GM10266 (cell line): ENCODE measurements around the gene KAT2A.
"Not testable (repeated sequence)": the region's sequence is repeated elsewhere in the genome, so short reads cannot be mapped to it uniquely, and the experiment has no call there.

Experiments used
- DNase-seq: peaks from one replicate; pipeline ENCODE4 v3.0.0; 2012; ENCODE audit errors: extremely low spot score
- CTCF ChIP-seq: IDR thresholded peaks from 2 replicates; pipeline ENCODE4 v1.5.1; 2012; ENCODE audit warnings: mild to moderate bottlenecking, low read depth; ENCODE audit not compliant: control insufficient read depth, insufficient read depth; ENCODE audit errors: missing control alignments

KAT2A gene

GRCh38 chr17:42163113-42163512, 41.9 kb upstream of the KAT2A start:
- DNase-seq = peak; percentile 61
- peak; percentile 51 for TF ChIP-seq CTCF

- TF ChIP-seq CTCF = no peak
- DNase-seq = no peak
Measured at GRCh38 chr17:42160531-42160910, 39.4 kb upstream of the KAT2A start.

DNA sequence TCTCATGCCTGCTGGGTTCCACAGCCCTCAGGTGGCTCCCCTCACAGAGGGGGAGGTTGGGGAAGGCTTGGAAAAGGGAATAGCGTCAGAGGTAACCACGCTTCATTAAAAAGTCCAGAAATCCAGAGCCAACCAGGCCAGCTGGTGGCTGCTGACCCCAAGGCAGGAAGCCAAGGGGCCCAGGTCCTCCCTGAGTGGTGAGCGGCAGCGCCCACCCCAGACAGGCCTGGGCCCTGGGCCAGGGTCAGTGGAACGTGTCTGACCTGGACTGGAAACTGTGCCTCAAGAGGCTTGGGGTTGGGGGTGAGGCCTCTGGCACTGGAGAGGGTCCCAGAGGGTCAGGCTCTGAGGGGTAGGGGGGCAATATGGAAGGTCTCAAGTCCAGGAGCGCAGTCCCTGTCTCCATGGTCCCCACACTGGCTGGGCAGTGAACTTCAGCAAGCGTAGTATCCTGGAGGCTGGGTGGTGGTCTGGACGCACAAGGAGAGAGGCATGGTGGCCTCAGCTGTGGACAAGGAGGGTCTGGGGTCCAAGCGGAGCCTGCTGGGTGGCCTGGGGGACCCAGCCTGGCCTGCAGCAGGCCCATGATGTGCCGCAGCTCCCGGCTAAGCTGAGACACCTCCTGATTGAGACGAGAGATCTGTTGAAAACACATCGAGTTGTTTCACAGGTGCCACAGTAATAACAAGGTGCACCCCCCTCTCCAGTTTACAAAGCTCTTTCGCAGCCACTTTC, 38.8 kb upstream of the KAT2A start:
- no peak for TF ChIP-seq CTCF
- no peak for DNase-seq

GRCh38 chr17:42155614-42156045, 34.5 kb upstream of the KAT2A start:
- DNase-seq = no peak
- TF ChIP-seq CTCF = no peak

DNA sequence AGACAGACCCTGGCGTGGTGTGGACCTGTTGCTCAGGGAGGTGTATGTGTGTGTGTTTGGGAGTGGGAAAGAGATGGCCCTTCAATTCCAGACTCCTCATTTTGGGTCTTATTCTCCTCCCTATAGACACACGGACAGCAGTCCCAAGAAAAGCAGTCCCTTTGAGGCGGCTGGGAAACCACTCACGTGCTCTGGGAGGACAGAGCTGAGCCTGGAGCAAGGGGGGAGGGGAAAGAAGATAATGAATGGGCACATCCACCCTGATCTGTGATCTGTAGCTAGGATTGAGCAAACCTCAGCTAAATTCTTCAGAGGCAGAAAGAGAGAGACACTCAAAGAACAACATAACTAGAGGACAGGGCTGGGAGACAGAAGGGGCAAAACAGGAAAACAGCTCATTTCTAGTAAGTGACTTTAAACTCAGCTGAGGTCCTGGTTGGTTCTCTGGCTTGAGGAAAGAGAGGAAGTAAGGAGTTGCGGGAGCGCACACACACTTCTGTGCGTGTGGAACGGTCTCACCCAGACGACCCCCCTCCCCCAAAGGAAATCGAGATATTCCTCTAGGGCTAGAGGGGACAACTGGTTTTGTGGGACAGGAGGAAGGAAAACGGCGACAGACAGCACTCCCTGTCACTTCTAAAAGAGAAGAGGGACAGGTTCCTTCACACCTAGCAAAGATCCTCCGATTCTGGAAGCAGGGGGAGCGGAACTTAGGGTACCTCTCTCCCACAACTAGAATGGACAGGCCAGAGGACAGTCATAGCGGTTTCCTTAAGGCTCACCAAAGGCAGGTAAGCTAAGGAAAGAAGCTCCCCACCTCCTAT, 33.0 kb upstream of the KAT2A start:
- no peak for TF ChIP-seq CTCF
- no peak for DNase-seq

DNA sequence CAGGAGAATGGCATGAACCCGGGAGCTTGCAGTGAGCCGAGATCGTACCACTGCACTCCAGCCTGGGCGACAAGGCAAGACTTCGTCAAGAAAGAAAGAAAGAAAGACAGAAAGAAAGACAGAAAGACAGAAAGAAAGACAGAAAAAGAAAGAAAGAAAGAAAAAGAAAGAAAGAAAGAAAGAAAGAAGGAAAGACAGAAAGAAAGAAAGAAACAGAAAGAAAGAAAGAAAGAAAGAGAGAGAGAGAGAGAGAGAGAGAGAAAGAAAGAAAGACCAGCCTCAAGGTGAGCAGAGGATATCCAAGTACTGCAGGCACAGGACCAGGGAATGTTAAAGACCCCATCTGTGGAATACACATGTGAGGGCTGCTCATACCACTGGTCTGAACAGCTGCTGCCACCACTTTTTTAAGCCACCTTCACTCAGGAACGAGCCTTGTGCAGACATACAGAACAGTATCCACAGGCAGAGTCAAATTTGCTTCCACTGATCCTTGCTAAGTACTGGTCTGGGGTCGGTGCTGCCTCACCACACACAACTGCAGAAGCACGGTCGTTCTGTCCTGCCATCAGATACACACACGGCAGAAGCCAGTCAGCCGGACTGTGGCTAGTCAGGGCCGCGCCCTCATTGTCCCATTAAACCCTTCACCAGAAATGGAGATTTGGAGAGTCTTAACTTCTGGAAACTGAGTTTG, 25.9 kb upstream of the KAT2A start:
- no peak for DNase-seq
- TF ChIP-seq CTCF = no peak

DNA sequence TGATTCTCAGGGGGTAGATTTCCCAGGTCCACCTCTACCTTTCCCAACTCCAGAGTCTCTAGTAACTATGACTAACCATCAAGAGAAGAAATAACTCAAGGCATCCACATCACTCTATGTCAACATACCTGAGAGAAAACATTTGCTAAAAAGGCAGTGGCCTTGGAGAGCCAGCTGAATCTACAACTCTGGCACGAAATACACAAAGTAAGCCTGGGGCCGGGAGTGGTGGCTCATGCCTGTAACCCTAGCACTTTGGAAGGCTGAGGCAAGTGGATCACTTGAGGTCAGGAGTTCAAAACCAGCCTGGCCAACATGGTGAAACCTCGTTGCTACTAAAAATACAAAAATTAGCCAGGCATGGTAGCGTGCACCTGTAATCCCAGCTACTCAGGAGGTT, 22.0 kb upstream of the KAT2A start:
- not testable (repeated sequence) for DNase-seq
